HEK293T (cell line): ENCODE data around the gene MINAR2.

Experiments
- CTCF ChIA-PET: fragments of 350-600 bp; formaldehyde crosslinking; extraction: SDS; loops from one replicate; lab custom pipeline; 2021; ENCODE audit warnings: antibody characterized with exemption, inconsistent platforms; lab: Yijun Ruan, JAX
- POLR2A ChIA-PET: fragments of 350-600 bp; formaldehyde crosslinking; extraction: SDS; loops from one replicate; lab custom pipeline; 2020; ENCODE audit warnings: antibody characterized with exemption, inconsistent platforms; lab: Yijun Ruan, JAX
- DNase-seq: peaks from one replicate; pipeline ENCODE4 v3.0.0; 2012; ENCODE audit warnings: mixed read lengths; ENCODE audit errors: extremely low spot score
- ARNT ChIP-seq: fragments of 450-650 bp; IDR thresholded peaks from 2 replicates; pipeline ENCODE4 v1.6.1; 2017; ENCODE audit warnings: mild to moderate bottlenecking
- BHLHE40 ChIP-seq: fragments of 450-650 bp; IDR thresholded peaks from 2 replicates; pipeline ENCODE4 v1.6.1; 2016; ENCODE audit warnings: mild to moderate bottlenecking, moderate library complexity, borderline replicate concordance
- CTBP1 ChIP-seq: fragments of 450-650 bp; IDR thresholded peaks from 2 replicates; pipeline ENCODE4 v1.6.1; 2016; ENCODE audit warnings: borderline replicate concordance
- ELF4 ChIP-seq: fragments of 450-650 bp; IDR thresholded peaks from 2 replicates; pipeline ENCODE4 v1.6.1; 2017; ENCODE audit warnings: antibody characterized with exemption
- FOXA1 ChIP-seq: fragments of 450-650 bp; IDR thresholded peaks from 2 replicates; pipeline ENCODE4 v1.6.1; 2016; ENCODE audit warnings: mild to moderate bottlenecking
- FOXK2 ChIP-seq: fragments of 450-650 bp; IDR thresholded peaks from 2 replicates; pipeline ENCODE4 v1.6.1; 2016; ENCODE audit warnings: mild to moderate bottlenecking
- FOXM1 ChIP-seq: fragments of 450-650 bp; IDR thresholded peaks from 2 replicates; pipeline ENCODE4 v1.6.1; 2017; ENCODE audit warnings: mild to moderate bottlenecking, borderline replicate concordance
- HDGF ChIP-seq: fragments of 450-650 bp; IDR thresholded peaks from 2 replicates; pipeline ENCODE4 v1.6.1; 2017; ENCODE audit warnings: antibody characterized with exemption, borderline replicate concordance
- L3MBTL2 ChIP-seq: fragments of 450-650 bp; conservative IDR thresholded peaks from 2 replicates; pipeline ENCODE4 v1.6.1; 2016; ENCODE audit warnings: mild to moderate bottlenecking
- LEF1 ChIP-seq: fragments of 450-650 bp; IDR thresholded peaks from 2 replicates; pipeline ENCODE4 v1.6.1; 2017; ENCODE audit warnings: mild to moderate bottlenecking, borderline replicate concordance
- NFRKB ChIP-seq: fragments of 450-650 bp; IDR thresholded peaks from 2 replicates; pipeline ENCODE4 v1.6.1; 2016; ENCODE audit warnings: mild to moderate bottlenecking, moderate library complexity
- SP1 ChIP-seq: fragments of 450-650 bp; IDR thresholded peaks from 2 replicates; pipeline ENCODE4 v1.6.1; 2017
- SUZ12 ChIP-seq: fragments of 450-650 bp; IDR thresholded peaks from 2 replicates; pipeline ENCODE4 v1.6.1; 2016; ENCODE audit warnings: mild to moderate bottlenecking
- TARDBP ChIP-seq: fragments of 450-650 bp; IDR thresholded peaks from 2 replicates; pipeline ENCODE4 v1.6.1; 2016
- ZNF384 ChIP-seq: fragments of 450-650 bp; IDR thresholded peaks from 2 replicates; pipeline ENCODE4 v1.6.1; 2016
- TF ChIP-seq, protein P1 (sequence below): fragments of 450-650 bp; IDR thresholded peaks from 2 replicates; pipeline ENCODE4 v1.6.1; 2016

MINAR2 gene

DNA sequence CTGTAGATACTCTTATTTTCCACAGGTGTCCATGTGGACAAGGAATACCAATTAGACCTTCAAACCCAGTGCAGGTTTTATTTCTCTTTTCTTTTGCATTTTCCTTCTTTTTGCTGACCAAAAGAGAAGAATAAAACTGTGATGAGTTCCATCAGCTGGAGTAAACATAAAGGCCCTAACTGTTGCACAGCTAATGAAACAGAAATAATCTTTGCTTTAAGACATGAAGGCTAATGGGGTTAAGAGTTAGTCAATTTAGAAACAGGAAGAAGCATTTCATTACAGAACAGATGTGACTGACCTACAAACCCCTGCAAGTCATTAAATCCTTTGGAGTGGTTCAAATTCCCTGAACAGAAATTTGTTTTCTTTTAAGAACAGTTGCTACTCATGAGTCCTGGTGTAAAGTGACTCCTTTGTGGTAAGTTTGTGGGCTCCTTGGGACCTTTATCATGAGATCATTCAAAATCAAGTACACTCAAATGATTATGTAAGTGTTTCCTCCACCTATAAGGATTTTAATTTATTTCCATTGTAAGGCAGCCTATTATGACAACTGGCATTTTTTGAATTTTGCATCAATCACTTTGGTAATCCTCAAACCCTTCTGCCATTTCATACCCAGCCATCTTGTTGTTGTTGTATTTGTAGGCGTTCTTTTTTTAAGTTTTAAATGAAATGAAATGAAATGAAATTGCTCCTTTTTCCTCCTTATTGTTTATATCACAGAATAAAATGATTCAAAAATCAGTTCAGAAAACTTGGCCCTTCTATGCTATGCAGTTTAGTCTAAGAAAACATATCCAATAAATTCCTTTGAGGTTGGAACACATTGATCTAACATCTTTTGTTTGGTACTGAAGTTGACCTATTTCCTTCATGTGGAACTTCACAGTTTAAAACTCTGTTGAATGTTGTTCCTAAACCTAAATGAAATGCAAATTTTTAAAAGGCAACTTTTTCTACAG is 1.3 kb downstream of the MINAR2 start:
- DNase-seq, result no peak
- ChIA-PET POLR2A (no interaction called here), CTCF (interaction anchor here (0.7 kb wide), 1 partner anchor 165 kb away, joined by 3 read pairs; no protein-coding TSS in a partner anchor)

DNA sequence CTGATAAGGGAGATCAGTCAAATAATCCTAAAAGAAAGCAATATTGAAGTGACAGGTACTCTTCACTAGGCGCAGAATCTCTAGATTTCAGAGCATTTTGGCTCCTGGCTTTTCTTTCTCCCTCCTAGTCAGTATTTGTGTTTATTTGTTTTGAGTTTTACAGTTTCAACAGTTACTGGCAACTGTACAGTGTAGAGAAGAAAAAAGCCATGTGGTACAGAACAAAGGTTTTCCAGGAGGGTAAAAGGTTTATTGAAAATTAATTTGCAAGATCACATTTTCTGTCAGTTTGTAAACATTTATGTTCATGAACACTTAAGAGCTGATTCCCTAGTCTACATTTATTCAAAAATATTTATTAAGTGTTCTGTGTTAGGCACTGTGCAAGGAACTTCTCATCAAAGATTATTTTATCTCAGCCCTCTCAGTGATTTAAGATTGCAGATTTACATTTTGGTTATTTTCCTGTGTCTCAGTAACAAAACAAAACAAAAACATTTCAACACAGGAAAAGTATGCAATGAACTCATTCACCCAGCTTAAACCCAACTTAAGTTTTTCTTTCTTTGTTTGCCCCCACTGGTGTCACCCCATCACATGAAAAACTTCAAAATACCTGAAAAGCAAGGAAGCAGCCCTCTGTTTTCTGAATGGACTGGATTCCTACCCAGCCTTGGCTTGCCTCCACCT is 12.9 kb downstream of the MINAR2 start:
- CTCF ChIA-PET, result interaction anchor here (1.0 kb wide), 1 partner anchor 11 kb away, joined by 3 read pairs; no protein-coding TSS in a partner anchor
- POLR2A ChIA-PET, result no interaction called here
- no peak for TF ChIP-seq SP1
- no peak for TF ChIP-seq L3MBTL2
- TF ChIP-seq, protein P1, sequence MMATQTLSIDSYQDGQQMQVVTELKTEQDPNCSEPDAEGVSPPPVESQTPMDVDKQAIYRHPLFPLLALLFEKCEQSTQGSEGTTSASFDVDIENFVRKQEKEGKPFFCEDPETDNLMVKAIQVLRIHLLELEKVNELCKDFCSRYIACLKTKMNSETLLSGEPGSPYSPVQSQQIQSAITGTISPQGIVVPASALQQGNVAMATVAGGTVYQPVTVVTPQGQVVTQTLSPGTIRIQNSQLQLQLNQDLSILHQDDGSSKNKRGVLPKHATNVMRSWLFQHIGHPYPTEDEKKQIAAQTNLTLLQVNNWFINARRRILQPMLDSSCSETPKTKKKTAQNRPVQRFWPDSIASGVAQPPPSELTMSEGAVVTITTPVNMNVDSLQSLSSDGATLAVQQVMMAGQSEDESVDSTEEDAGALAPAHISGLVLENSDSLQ, result no peak
- TF ChIP-seq NFRKB, result no peak
- TF ChIP-seq TARDBP, result no peak
- TF ChIP-seq HDGF, result no peak
- TF ChIP-seq FOXM1, result no peak
- no peak for TF ChIP-seq ZNF384
- no peak for DNase-seq

More for the DNA sequence above, 1.3 kb downstream of the MINAR2 start:
- TF ChIP-seq, protein P1, result no peak
- no peak for TF ChIP-seq L3MBTL2
- no peak for TF ChIP-seq LEF1
- TF ChIP-seq SUZ12, result no peak
- no peak for TF ChIP-seq FOXA1
- TF ChIP-seq ARNT, result no peak
- TF ChIP-seq TARDBP, result no peak
- TF ChIP-seq FOXM1, result no peak
- TF ChIP-seq ZNF384, result no peak
- no peak for TF ChIP-seq BHLHE40

DNA sequence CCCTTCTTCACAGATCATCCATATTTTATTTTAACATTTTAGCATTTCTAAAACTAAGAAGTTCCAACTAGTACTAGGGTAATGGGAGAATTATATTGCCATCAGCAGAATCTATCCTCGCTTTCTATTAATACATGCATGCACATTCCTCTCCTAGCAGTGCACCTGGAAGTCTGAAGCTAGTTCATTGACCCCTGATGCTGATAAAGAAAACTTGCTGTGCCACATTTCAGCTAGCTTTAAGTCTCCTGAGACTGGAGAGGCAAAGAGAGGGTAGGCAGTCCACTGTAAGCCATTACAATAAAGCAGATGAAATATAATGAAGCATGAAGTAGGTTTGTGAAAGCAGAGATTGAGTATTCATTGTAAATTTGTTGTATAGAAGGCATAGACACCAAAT is 15.8 kb downstream of the MINAR2 start:
- TF ChIP-seq ELF4 (no peak), FOXM1 (no peak), SP1 (no peak), TARDBP (no peak), L3MBTL2 (no peak), CTBP1 (no peak), FOXA1 (no peak), ARNT (no peak)
- ChIA-PET CTCF (no interaction called here), POLR2A (no interaction called here)
- no peak for DNase-seq

DNA sequence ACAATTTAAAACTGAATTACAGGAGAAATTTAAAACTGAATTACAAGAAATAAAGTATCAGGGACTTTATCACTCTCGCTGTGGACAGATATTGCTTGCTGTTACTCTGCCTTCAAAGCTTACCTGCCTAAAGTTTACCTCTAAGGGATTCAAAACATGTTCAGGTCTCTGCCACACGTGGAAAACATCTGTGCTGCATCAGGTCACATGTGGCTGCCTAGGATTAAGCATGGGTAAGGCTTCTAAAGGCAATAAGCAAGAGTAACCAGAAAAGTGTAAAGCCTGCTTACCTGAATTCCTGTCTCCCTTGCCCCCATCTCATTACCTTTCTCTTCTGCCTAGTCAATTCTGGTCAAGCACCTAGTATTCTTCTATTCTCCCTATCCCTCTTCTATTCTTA is 18.9 kb downstream of the MINAR2 start:
- TF ChIP-seq NFRKB, result no peak
- no peak for TF ChIP-seq SP1
- no peak for TF ChIP-seq TARDBP
- TF ChIP-seq BHLHE40, result no peak
- no peak for TF ChIP-seq HDGF
- no peak for TF ChIP-seq CTBP1
- TF ChIP-seq ELF4, result no peak
- TF ChIP-seq FOXA1, result no peak
- TF ChIP-seq L3MBTL2, result no peak
- no peak for TF ChIP-seq ZNF384
- no peak for TF ChIP-seq SUZ12
- TF ChIP-seq FOXM1, result no peak
- no peak for TF ChIP-seq FOXK2
- TF ChIP-seq, protein P1, result no peak
- TF ChIP-seq ARNT, result no peak
- CTCF ChIA-PET, result no interaction called here
- DNase-seq, result no peak
- POLR2A ChIA-PET, result no interaction called here

DNA sequence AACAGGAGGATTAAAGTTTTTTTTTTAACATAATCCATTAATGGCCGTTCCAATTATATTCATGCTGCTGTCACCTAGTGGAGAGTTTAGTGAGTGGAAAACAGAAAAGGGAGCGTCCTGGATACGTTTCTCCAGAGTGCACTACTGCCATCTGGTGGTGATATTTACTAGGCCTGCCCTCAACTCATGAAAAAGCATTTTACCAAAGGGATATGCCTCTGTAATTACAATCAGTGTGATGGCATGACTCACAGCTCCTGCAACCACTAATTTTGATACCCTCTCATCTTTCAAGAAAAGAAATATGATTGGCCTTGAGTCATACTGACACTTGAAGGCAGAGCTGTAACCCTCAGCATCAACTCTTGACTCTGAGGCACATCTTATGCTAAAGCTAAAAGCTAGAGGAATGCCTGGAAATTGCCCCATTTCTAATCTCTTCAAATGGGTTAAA is 20.1 kb downstream of the MINAR2 start:
- CTCF ChIA-PET, result interaction anchor here (0.5 to 1.6 kb wide), 6 partner anchors 48 to 1339 kb away, joined by 3 to 5 read pairs (median 4); no protein-coding TSS in a partner anchor

More for the DNA sequence above, 20.1 kb downstream of the MINAR2 start:
- DNase-seq, result peak; percentile 71
- TF ChIP-seq CTBP1 (no peak), ELF4 (no peak), ZNF384 (peak; percentile 90)
- TF ChIP-seq, protein P1, result 0 out of 2 replicates have a peak, but pooled peaks have one; percentile 21
- POLR2A ChIA-PET, result no interaction called here
